ENCODE results near the gene TENT4B. TPM values are rescaled to one million over a fixed set of nuclear protein-coding genes. Genes with fewer than 3 reads are reported as not detected.

TENT4B gene
- polyA plus RNA-seq, 1 of the 3 experiments (the other 2 are of a cell fraction): 5.6 TPM

- Histone ChIP-seq H3K36me3 (replicated peaks in 1 of 2; ENCODE audit: control insufficient read depth in 1 of 2, insufficient read depth in 2 of 2, low read length in 1 of 2) (no peaks in the 10 kb centered on the region), H3K27me3 (ENCODE audit: insufficient read depth) (no peaks in the 10 kb centered on the region), H3K9ac (no peak overlapping the region), H4K20me1 (ENCODE audit: insufficient read depth) (no peaks in the 10 kb centered on the region), H3K4me1 (ENCODE audit: control insufficient read depth in 1 of 2, insufficient read depth in 2 of 2, low read depth in 1 of 2, low read length in 1 of 2) (peaks cover 23 to 34% of the 10 kb centered on the region in 2 experiments; a peak in 3 of 4 replicates), H3K27ac (ENCODE audit: low read depth in 2 of 2, low read length in 1 of 2) (no peak overlapping the region), H3K79me2 (ENCODE audit: insufficient read depth) (peaks cover 17% of the 10 kb centered on the region), H3F3A (replicated peaks; ENCODE audit: insufficient read depth) (peaks cover 3% of the 10 kb centered on the region), H3K4me3 (ENCODE audit: low read depth in 2 of 2, low read length in 1 of 2) (no peak overlapping the region), H3K9me2 (no peaks in the 10 kb centered on the region), H3K4me2 (no peak overlapping the region), H3K9me3 (no peaks in the 10 kb centered on the region), H2AFZ (ENCODE audit: low read depth) (no peak overlapping the region)
- WGBS (ENCODE audit: low lambda C conversion rate): 96% methylated on average over 8 of the region's 8 CpGs
- DNase-seq: no peak
- CTCF ChIA-PET: interaction anchor here (1.0 to 1.6 kb wide), 2 partner anchors 50 to 91 kb away, joined by 3 to 5 read pairs; no protein-coding TSS in a partner anchor
- TF ChIP-seq USF1 (IDR thresholded peaks at IDR 0.05; ENCODE audit: borderline replicate concordance, low read depth): no peak
- 0 out of 2 replicates have a peak, but pooled peaks have one; percentile 18 for TF ChIP-seq YY1 (IDR thresholded peaks at IDR 0.05; ENCODE audit: low read depth)
- no peak for TF ChIP-seq ZBTB33 (IDR thresholded peaks at IDR 0.05; ENCODE audit: borderline replicate concordance, low read depth)
- TF ChIP-seq TCF12 (IDR thresholded peaks at IDR 0.05): no peak
- no peak for TF ChIP-seq RXRA (IDR thresholded peaks at IDR 0.05; ENCODE audit: borderline replicate concordance, low read depth)
- POLR2A ChIA-PET: no interaction called here
These were observed 111.1 kb downstream of the TENT4B start for GRCh38 chr16:50263940-50264929.

- Histone ChIP-seq H4K20me1 (ENCODE audit: insufficient read depth) (no peaks in the 10 kb centered on the region), H3K27ac (ENCODE audit: low read depth in 2 of 2, low read length in 1 of 2) (peak overlapping the region in 1 of 2 experiments; percentile 82; a peak in 2 of 4 replicates), H3K36me3 (replicated peaks in 1 of 2; ENCODE audit: control insufficient read depth in 1 of 2, insufficient read depth in 2 of 2, low read length in 1 of 2) (no peaks in the 10 kb centered on the region), H3F3A (replicated peaks; ENCODE audit: insufficient read depth) (peaks cover 3% of the 10 kb centered on the region), H3K4me1 (ENCODE audit: control insufficient read depth in 1 of 2, insufficient read depth in 2 of 2, low read depth in 1 of 2, low read length in 1 of 2) (peaks cover 18 to 28% of the 10 kb centered on the region in 2 experiments; a peak in 3 of 4 replicates), H3K9ac (no peak overlapping the region), H3K4me2 (no peak overlapping the region), H3K79me2 (ENCODE audit: insufficient read depth) (peaks cover 17% of the 10 kb centered on the region), H2AFZ (ENCODE audit: low read depth) (no peak overlapping the region), H3K27me3 (ENCODE audit: insufficient read depth) (no peaks in the 10 kb centered on the region), H3K4me3 (ENCODE audit: low read depth in 2 of 2, low read length in 1 of 2) (no peak overlapping the region), H3K9me2 (no peaks in the 10 kb centered on the region), H3K9me3 (no peaks in the 10 kb centered on the region)
- CTCF ChIA-PET: interaction anchor here (0.8 to 1.6 kb wide), 9 partner anchors 10 to 89 kb away, joined by 3 to 8 read pairs (median 3); no protein-coding TSS in a partner anchor
- DNase-seq: peak; percentile 62
- POLR2A ChIA-PET: interaction anchor here (1.2 kb wide), 1 partner anchor 32 kb away, joined by 3 read pairs; no protein-coding TSS in a partner anchor
- TF ChIP-seq RAD21 (IDR thresholded peaks at IDR 0.05; ENCODE audit: low read length) (peak; percentile 50), CTCF (IDR thresholded peaks at IDR 0.05) (peak; percentile 37), SMC3 (IDR thresholded peaks at IDR 0.05; ENCODE audit: low read depth, low read length) (peak; percentile 49; the same call in 1 of the 2 replicates), GATA2 (CRISPR knock-in tag; IDR thresholded peaks at IDR 0.05) (no peak), MXI1 (IDR thresholded peaks at IDR 0.05; ENCODE audit: low read depth, low read length) (no peak)
- WGBS (ENCODE audit: low lambda C conversion rate): 85% methylated on average over 2 of the region's 2 CpGs
These were observed 112.2 kb downstream of the TENT4B start for GRCh38 chr16:50265260-50265659.

Measured in SK-N-SH (cell line).